ENCODE measurements around the gene OR5B12.

OR5B12 gene

DNA sequence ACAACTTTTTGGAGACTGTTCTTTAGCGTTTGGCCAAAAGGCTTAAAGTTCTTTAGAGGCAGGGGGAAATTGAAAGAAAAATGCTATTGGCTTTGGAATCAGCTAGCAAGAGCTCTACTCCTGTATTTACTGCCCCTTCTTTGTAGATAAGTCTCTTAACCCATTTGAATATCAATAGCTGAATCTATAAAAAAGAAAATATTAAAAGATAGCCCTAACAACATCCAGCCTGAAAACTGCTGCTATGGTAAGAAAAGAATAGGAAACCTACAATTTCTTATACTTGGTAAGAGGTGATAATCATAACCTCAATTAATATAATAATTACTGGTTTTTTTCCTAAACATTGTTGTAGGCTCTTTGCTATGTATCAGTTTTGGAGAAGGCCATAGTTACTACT lies at the start of gene OR5B12:
Gene OR5B12, minus strand, starts transcription at position 101 of the 400 bp plus-strand sequence. CDS start 2,085 bp downstream, outside the sequence.
- Histone ChIP-seq H3K27me3 (ENCODE audit: control insufficient read depth, insufficient read depth, low read length) (no peaks in the 10 kb centered on the region), H3K9me3 (ENCODE audit: control insufficient read depth, insufficient read depth, low read length) (no peaks in the 10 kb centered on the region), H3K36me3 (ENCODE audit: control insufficient read depth, insufficient read depth, low read length) (no peaks in the 10 kb centered on the region), H3K4me1 (ENCODE audit: control insufficient read depth, insufficient read depth, low read length) (no peaks in the 10 kb centered on the region), H3K9ac (ENCODE audit: low read depth, low read length) (no peak within 1 kb of the TSS), H3K4me3 (ENCODE audit: low read depth, low read length) (no peak within 1 kb of the TSS)

DNA sequence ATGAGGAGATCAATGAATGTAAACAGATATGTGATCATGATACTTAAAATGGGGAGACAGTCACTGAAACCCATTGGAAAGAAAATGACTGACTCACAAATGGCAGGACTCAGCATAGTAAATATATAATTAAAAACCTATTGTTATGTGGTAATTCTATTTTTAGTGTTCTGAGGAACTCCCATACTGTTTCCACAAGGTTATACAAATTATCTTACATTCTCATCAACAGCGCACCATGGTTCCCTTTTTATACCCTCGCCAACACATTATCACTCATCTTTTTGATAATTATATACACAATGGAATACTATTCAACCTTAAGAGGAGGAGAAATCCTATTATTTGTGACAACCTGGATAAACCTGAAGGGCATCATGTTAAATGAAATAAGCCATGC lies 48.8 kb upstream of the OR5B12 start:
- no peak overlapping the region for H3K9ac ChIP-seq (ENCODE audit: low read depth, low read length)
- no peak overlapping the region for H3K4me3 ChIP-seq (ENCODE audit: low read depth, low read length)
- no peaks in the 10 kb centered on the region for H3K36me3 ChIP-seq (ENCODE audit: control insufficient read depth, insufficient read depth, low read length)
- H3K27me3 ChIP-seq (ENCODE audit: control insufficient read depth, insufficient read depth, low read length): no peaks in the 10 kb centered on the region
- no peaks in the 10 kb centered on the region for H3K4me1 ChIP-seq (ENCODE audit: control insufficient read depth, insufficient read depth, low read length)
- no peaks in the 10 kb centered on the region for H3K9me3 ChIP-seq (ENCODE audit: control insufficient read depth, insufficient read depth, low read length)

DNA sequence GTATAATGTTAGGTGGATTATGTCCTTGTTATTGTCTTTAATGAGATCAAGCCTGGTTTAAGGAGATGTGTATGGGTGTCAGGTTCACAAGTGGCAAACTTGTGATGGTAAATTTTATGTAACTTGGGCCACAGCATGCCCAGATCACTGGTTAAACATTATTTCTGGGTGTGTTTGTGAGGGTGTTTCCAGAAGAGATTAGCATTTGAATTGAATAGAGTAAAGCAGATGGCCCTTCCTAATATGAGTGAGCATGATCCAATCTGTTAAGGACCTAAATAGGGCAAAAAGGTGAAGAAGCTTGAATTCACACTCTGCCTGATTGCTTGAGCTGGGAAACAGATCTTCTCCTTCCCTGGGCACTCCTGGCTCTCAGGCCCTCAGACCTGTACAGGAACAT lies 45.1 kb upstream of the OR5B12 start:
- no peaks in the 10 kb centered on the region for H3K9me3 ChIP-seq (ENCODE audit: control insufficient read depth, insufficient read depth, low read length)
- H3K4me3 ChIP-seq (ENCODE audit: low read depth, low read length): no peak overlapping the region
- H3K4me1 ChIP-seq (ENCODE audit: control insufficient read depth, insufficient read depth, low read length): no peaks in the 10 kb centered on the region
- no peaks in the 10 kb centered on the region for H3K36me3 ChIP-seq (ENCODE audit: control insufficient read depth, insufficient read depth, low read length)
- no peaks in the 10 kb centered on the region for H3K27me3 ChIP-seq (ENCODE audit: control insufficient read depth, insufficient read depth, low read length)
- no peak overlapping the region for H3K9ac ChIP-seq (ENCODE audit: low read depth, low read length)

DNA sequence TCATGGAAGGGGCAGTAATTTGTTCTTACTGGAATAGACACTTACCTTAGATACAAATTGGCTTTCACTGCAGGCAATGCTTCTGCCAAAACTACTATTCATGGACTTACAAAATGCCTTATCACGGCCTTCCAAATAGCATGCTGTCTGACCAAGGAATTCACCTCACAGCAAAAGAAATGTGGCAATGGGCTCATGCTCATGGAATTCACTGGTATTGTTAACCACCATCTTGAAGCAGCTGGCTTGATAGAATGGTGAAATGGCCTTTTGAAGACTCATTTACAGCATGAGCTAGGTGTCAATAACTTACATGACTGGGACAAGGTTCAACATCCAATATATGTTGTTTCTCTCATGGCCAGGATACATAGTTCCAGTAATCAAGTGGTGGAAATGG lies 43.9 kb upstream of the OR5B12 start:
- H3K4me3 ChIP-seq (ENCODE audit: low read depth, low read length): no peak overlapping the region
- H3K4me1 ChIP-seq (ENCODE audit: control insufficient read depth, insufficient read depth, low read length): no peaks in the 10 kb centered on the region
- H3K36me3 ChIP-seq (ENCODE audit: control insufficient read depth, insufficient read depth, low read length): no peaks in the 10 kb centered on the region
- H3K27me3 ChIP-seq (ENCODE audit: control insufficient read depth, insufficient read depth, low read length): no peaks in the 10 kb centered on the region
- H3K9ac ChIP-seq (ENCODE audit: low read depth, low read length): no peak overlapping the region
- no peaks in the 10 kb centered on the region for H3K9me3 ChIP-seq (ENCODE audit: control insufficient read depth, insufficient read depth, low read length)

DNA sequence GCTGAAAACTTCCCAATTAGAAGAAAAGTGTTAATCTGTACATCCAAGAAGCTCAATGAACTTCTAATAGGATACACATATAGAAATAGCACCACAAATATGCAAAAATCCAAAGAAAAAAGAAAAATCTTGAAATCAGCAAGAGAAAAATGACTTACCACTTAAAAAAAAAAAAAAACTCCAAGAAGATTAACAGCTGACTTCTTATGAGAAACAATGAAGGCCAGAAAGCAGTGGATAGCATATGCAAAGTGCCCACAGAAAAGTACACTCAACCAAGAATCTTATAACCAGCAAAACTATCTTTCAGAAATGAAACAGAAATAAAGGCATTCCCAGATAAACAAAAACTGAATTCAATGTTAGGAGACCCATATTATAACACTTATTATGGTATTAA lies 29.9 kb upstream of the OR5B12 start:
- Histone ChIP-seq H3K9ac (ENCODE audit: low read depth, low read length) (no peak overlapping the region), H3K27me3 (ENCODE audit: control insufficient read depth, insufficient read depth, low read length) (no peaks in the 10 kb centered on the region), H3K9me3 (ENCODE audit: control insufficient read depth, insufficient read depth, low read length) (peaks cover 4% of the 10 kb centered on the region), H3K36me3 (ENCODE audit: control insufficient read depth, insufficient read depth, low read length) (no peaks in the 10 kb centered on the region), H3K4me3 (ENCODE audit: low read depth, low read length) (no peak overlapping the region), H3K4me1 (ENCODE audit: control insufficient read depth, insufficient read depth, low read length) (no peaks in the 10 kb centered on the region)

DNA sequence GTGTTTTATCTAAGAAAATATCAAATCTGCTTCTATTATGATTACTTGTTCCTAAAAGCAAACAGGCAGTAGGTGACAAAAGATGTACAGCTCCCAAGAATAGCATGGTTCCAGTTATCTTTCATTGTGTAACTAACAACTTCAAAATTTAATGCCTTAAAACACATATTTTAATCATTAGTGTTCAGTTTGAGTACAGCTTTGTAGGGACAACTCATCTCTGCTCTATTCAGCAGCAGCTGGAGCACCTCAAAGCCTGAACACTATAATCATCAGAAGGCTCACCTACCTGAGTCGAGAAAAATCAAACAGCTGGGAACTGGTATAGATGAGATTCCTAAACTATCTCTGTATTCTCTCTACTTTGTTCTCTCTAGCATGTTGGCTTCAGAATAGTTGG lies 24.3 kb upstream of the OR5B12 start:
- Histone ChIP-seq H3K4me1 (ENCODE audit: control insufficient read depth, insufficient read depth, low read length) (no peaks in the 10 kb centered on the region), H3K36me3 (ENCODE audit: control insufficient read depth, insufficient read depth, low read length) (no peaks in the 10 kb centered on the region), H3K27me3 (ENCODE audit: control insufficient read depth, insufficient read depth, low read length) (no peaks in the 10 kb centered on the region), H3K4me3 (ENCODE audit: low read depth, low read length) (no peak overlapping the region), H3K9ac (ENCODE audit: low read depth, low read length) (no peak overlapping the region), H3K9me3 (ENCODE audit: control insufficient read depth, insufficient read depth, low read length) (no peaks in the 10 kb centered on the region)

DNA sequence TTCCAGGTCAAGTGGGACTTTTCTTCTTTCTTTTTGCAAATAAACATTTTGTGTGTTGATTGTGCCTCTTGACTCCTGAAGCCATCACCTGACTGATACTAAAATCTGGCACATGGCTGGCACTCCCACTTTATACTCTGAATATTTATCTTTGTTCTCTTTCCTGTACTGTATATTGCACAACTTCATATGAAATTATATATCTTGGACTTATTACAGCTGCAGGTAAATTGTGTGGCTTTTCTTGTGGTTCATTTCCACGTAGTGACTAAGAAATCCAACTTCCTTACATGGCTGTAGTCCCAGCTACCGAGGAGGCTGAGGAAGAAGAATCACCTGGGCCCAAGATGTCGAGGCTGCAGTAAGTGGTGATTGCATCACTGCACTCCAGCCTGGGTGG lies 23.7 kb upstream of the OR5B12 start:
- Histone ChIP-seq H3K9ac (ENCODE audit: low read depth, low read length) (no peak overlapping the region), H3K36me3 (ENCODE audit: control insufficient read depth, insufficient read depth, low read length) (no peaks in the 10 kb centered on the region), H3K9me3 (ENCODE audit: control insufficient read depth, insufficient read depth, low read length) (no peaks in the 10 kb centered on the region), H3K27me3 (ENCODE audit: control insufficient read depth, insufficient read depth, low read length) (no peaks in the 10 kb centered on the region), H3K4me3 (ENCODE audit: low read depth, low read length) (no peak overlapping the region), H3K4me1 (ENCODE audit: control insufficient read depth, insufficient read depth, low read length) (no peaks in the 10 kb centered on the region)

DNA sequence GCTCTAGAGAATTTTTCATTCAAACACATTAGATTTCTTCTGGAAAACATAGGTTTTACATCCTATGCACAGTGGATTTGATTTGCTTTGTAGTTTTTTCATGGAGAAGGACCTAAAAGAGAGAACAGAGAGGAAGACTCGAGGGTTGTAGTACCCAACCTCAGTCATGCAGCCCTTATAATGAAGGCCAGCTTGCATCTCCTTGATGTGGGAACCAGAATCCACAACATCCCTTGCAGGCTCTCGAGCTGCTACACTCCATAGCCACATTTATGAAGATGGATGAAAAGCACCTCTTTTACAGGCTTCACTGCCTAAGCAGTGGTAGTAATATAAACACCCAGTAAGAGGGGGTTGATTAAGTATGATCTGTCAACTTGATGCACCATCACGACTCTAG lies 9.5 kb upstream of the OR5B12 start:
- Histone ChIP-seq H3K36me3 (ENCODE audit: control insufficient read depth, insufficient read depth, low read length) (no peaks in the 10 kb centered on the region), H3K4me1 (ENCODE audit: control insufficient read depth, insufficient read depth, low read length) (no peaks in the 10 kb centered on the region), H3K9ac (ENCODE audit: low read depth, low read length) (no peak overlapping the region), H3K4me3 (ENCODE audit: low read depth, low read length) (no peak overlapping the region), H3K9me3 (ENCODE audit: control insufficient read depth, insufficient read depth, low read length) (no peaks in the 10 kb centered on the region), H3K27me3 (ENCODE audit: control insufficient read depth, insufficient read depth, low read length) (no peaks in the 10 kb centered on the region)

DNA sequence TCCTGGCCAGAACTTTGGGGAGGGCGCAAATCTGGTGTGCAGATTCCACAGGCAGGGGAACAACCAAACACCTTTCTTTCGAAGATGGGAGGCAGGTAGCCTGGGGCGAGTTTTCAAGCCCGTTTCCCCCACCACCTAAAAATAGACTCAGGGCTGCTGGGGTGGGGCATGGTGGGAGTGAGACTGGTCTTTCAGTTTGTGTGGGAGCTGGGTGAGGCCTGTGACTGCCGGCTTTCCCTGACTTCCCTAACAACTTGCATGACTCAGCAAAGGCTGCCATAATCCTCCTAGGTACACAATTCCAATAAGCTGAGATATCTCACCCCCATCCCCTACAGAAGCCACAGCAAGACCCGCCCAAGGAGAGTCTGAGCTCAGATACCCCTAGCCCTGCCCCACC lies 4.3 kb upstream of the OR5B12 start:
- no peaks in the 10 kb centered on the region for H3K36me3 ChIP-seq (ENCODE audit: control insufficient read depth, insufficient read depth, low read length)
- H3K4me3 ChIP-seq (ENCODE audit: low read depth, low read length): no peak overlapping the region
- H3K9me3 ChIP-seq (ENCODE audit: control insufficient read depth, insufficient read depth, low read length): no peaks in the 10 kb centered on the region
- H3K27me3 ChIP-seq (ENCODE audit: control insufficient read depth, insufficient read depth, low read length): no peaks in the 10 kb centered on the region
- H3K4me1 ChIP-seq (ENCODE audit: control insufficient read depth, insufficient read depth, low read length): no peaks in the 10 kb centered on the region
- H3K9ac ChIP-seq (ENCODE audit: low read depth, low read length): no peak overlapping the region

DNA sequence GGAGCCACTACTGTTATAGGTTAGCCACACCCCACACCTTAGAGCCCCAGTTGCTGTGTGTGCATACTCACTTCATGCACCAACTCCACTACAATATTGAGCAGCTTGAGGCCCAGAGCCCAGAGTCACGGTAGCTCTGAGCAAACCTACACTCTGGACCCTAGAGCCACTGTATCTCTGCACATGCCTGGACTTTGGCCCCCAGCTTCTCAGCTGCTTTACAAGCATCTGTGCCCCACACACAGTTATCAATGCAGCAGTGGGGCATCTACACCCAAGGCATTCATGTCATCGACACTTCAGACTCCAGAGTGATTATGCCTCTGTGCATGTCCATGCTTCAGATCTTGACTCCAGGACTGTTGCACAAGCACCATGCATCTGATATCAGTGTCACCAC lies 2.3 kb upstream of the OR5B12 start:
- H3K27me3 ChIP-seq (ENCODE audit: control insufficient read depth, insufficient read depth, low read length): no peaks in the 10 kb centered on the region
- H3K36me3 ChIP-seq (ENCODE audit: control insufficient read depth, insufficient read depth, low read length): no peaks in the 10 kb centered on the region
- no peak overlapping the region for H3K4me3 ChIP-seq (ENCODE audit: low read depth, low read length)
- no peaks in the 10 kb centered on the region for H3K4me1 ChIP-seq (ENCODE audit: control insufficient read depth, insufficient read depth, low read length)
- no peaks in the 10 kb centered on the region for H3K9me3 ChIP-seq (ENCODE audit: control insufficient read depth, insufficient read depth, low read length)
- no peak overlapping the region for H3K9ac ChIP-seq (ENCODE audit: low read depth, low read length)

DNA sequence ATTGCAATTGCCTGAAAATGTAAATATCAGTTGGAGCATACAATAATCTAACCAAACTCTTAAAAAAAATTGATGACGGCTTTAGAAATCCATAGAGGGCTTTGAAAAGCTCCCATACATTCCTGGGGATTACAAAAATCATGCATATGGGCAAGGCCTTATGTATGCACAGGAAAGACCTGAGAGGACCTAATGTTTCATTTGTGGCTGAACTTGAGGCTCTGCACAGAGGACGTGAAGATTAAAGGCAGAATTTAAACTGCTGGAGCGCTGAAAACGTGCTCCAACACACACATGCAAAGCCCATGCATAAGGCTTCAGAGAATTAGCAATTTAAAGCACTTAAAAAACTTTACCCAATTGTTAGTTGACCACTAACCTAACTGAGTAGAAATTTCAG lies 3.5 kb downstream of the OR5B12 start:
- H3K27me3 ChIP-seq (ENCODE audit: control insufficient read depth, insufficient read depth, low read length): no peaks in the 10 kb centered on the region
- no peaks in the 10 kb centered on the region for H3K9me3 ChIP-seq (ENCODE audit: control insufficient read depth, insufficient read depth, low read length)
- no peaks in the 10 kb centered on the region for H3K36me3 ChIP-seq (ENCODE audit: control insufficient read depth, insufficient read depth, low read length)
- H3K4me1 ChIP-seq (ENCODE audit: control insufficient read depth, insufficient read depth, low read length): no peaks in the 10 kb centered on the region
- H3K9ac ChIP-seq (ENCODE audit: low read depth, low read length): no peak overlapping the region
- H3K4me3 ChIP-seq (ENCODE audit: low read depth, low read length): no peak overlapping the region

DNA sequence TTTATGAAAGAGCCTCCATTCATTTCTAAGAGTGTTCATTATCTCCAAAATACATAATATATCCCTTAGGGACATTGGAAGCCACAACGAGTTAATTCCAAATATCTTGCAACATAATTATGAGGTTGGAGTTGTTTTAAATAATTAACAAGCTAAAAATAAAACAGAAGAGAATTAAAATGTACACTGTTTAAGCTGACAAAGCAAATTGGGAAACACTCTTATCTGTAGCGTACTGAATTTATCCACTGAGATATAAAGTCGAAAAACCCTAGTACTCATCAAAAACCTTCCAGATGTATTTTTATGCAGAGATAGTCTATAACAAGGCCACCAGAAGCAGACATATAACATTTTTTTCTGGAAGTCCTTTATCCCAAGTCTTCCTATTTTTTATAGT lies 7.8 kb downstream of the OR5B12 start:
- Histone ChIP-seq H3K27me3 (ENCODE audit: control insufficient read depth, insufficient read depth, low read length) (no peaks in the 10 kb centered on the region), H3K4me1 (ENCODE audit: control insufficient read depth, insufficient read depth, low read length) (no peaks in the 10 kb centered on the region), H3K9me3 (ENCODE audit: control insufficient read depth, insufficient read depth, low read length) (no peaks in the 10 kb centered on the region), H3K4me3 (ENCODE audit: low read depth, low read length) (no peak overlapping the region), H3K9ac (ENCODE audit: low read depth, low read length) (no peak overlapping the region), H3K36me3 (ENCODE audit: control insufficient read depth, insufficient read depth, low read length) (no peaks in the 10 kb centered on the region)

Measured in iPS-15b (cell line).